Hematopoietic multipotent progenitor cell treated with erythropoietin and hydrocortisone succinate and interleukin-3 and kit ligand, for 8 days (in vitro differentiated cells): ENCODE measurements around the gene KRTAP10-8.
"Not testable (repeated sequence)": the region's sequence is repeated elsewhere in the genome, so short reads cannot be mapped to it uniquely, and the experiment has no call there.

Source experiments
- DNase-seq: peaks from one replicate; pipeline ENCODE4 v3.0.0-alpha.2; 2015

KRTAP10-8 gene

DNA sequence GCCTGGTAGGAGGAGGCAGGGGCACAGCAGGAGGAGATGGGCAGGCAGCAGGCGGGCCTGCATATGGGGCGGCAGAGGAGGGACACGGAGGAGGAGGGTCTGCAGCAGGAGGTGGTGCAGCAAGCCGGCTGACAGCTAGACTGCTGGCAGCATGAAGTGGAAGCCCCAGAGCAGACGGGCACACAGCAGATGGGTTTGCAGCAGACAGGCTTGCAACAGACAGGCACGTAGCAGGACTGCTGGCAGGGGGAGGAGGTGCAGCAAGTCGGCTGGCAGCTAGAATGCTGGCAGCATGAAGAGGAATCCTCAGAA lies 32.1 kb upstream of the KRTAP10-8 start:
- no peak for DNase-seq

GRCh38 chr21:44580231-44580821 lies 31.6 kb upstream of the KRTAP10-8 start, which contains the start of gene KRTAP10-5:
Gene KRTAP10-5, minus strand, starts transcription at chr21:44580604. Its CDS starts 26 bp downstream, at chr21:44580578.
- not testable (repeated sequence) for DNase-seq

- DNase-seq: no peak
These were observed 30.7 kb upstream of the KRTAP10-8 start for GRCh38 chr21:44581158-44581557.

DNA sequence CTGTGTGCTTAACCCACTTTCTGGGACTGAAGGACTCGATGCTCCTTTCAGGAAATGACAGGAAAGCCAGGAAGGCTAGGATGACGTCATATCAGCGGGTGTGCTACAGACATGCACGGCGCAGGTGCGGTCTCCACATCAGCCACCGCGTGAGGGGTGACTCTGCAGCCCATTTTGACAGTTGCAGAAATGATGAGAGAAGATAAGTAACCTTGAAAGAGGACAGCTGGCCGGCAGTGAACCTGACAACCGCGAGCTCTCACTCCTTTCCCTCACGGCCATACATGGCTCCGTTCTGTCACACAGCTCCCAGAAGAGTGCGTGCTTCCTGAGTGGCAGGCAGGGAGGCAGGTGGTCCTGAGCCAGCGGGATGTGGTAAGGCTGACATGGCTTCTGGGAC lies 29.8 kb upstream of the KRTAP10-8 start:
- DNase-seq: no peak

DNA sequence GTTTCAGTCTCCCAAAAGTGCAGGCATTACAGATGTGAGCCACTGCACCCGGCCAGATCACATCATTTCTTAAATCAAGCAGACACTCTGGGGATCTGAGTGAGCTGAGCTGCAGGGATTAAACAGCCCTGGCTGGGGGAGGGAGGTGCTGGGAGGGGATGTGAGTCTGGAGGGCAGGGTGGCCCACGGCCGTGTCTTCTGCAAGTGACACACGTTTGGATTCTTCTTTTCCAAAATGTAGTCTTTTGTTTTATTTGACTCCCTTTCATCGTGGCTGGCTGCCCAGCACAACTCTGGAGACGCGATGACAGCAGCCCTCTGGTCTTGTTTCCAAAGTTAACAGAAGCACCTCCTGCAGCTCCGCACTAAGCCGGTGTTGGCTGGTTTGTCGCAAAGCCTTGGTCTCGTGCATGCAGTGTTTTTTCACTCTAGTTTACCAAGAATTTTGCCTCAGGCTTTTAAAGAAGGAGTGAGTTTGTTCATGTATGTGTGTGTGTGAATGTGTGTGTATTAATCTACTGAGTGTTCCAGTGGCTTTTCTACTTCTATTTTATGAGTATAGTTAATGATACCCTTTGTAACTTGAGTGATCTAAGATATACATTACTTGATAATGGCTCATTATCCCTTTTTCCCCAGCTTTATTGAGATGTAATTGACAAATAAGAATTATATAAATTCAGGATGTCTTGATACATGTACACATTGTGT lies 28.6 kb upstream of the KRTAP10-8 start:
- no peak for DNase-seq

DNA sequence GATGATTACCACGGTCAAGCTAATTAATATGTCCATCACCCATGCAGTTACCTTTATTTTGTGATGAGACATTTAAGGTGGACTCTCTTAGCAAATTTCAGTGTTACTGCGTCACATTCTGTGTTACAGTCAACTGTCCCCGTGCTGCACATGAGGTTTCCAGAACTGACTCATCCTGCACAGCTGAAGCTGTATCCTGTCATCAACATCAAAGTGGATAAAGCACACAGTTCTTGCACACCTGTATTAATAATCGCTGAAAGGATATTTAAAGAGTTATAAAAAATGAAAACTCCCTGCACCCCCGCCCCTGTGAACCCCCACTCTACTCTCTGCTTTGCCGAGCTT lies 28.1 kb upstream of the KRTAP10-8 start:
- no peak for DNase-seq

- no peak for DNase-seq
These were observed 26.0 kb upstream of the KRTAP10-8 start for GRCh38 chr21:44585892-44586291.

DNA sequence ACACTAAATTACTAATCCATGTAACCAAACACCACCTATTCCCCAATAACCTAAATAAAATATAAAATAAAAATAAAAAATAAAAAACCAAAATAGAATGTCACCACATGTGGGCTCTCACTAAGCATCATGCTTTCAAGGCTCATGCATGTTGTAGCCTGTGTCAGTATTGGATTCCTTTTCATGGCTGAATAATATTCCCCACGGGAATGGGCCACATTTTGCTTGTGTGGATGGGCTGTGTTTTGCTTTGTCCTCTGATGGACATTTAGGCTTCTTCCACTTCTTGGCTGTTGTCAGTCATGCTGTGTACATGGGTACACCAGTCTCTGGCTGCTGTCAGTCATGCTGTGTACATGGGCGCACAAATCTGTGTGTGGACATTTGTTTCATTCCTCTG lies 22.8 kb upstream of the KRTAP10-8 start:
- DNase-seq: no peak

GRCh38 chr21:44589586-44590305 lies 22.1 kb upstream of the KRTAP10-8 start:
- DNase-seq: no peak

GRCh38 chr21:44590311-44590721 lies 21.6 kb upstream of the KRTAP10-8 start:
- no peak for DNase-seq

DNA sequence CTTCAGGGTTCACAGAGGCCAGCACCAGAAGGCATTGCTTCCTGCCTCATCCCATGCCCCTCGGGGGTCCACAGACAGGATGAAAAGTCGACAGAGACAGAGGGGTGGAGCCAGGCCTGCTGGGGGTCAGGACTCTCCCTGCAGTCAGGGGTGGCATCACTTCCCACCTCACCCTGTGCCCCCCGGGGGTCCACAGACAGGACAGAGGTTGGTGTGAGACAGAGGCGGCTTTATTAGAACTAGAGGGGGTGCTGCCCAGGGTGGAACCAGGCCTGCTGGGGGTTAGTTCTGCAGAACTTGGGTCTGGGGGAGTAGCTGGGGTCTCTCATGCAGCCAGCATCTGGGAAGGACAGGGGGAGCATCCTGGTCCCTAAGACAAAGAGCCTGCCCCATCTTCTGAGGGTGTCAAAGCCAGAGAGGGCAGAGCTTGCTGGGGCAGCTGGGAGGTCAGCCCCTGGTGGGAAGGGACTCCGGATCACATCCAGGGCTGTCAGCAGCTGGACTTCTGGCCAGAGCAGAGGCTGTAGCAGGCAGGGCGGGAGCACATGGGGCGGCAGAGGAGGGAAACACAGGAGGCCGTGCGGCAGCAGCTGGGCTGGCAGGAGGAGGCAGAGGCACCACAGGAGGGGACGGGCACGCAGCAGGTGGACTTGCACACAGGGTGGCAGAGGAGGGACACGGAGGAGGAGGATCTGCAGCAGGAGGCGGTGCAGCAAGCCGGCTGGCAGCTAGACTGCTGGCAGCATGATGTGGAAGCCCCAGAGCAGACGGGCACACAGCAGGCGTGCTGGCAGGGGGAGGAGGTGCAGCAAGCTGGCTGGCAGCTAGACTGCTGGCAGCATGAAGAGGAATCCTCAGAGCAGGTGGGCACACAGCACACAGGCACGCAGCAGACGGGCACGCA lies 20.7 kb upstream of the KRTAP10-8 start:
- DNase-seq: not testable (repeated sequence)

- DNase-seq: not testable (repeated sequence)
These were observed 20.1 kb upstream of the KRTAP10-8 start for GRCh38 chr21:44591801-44592130.

DNA sequence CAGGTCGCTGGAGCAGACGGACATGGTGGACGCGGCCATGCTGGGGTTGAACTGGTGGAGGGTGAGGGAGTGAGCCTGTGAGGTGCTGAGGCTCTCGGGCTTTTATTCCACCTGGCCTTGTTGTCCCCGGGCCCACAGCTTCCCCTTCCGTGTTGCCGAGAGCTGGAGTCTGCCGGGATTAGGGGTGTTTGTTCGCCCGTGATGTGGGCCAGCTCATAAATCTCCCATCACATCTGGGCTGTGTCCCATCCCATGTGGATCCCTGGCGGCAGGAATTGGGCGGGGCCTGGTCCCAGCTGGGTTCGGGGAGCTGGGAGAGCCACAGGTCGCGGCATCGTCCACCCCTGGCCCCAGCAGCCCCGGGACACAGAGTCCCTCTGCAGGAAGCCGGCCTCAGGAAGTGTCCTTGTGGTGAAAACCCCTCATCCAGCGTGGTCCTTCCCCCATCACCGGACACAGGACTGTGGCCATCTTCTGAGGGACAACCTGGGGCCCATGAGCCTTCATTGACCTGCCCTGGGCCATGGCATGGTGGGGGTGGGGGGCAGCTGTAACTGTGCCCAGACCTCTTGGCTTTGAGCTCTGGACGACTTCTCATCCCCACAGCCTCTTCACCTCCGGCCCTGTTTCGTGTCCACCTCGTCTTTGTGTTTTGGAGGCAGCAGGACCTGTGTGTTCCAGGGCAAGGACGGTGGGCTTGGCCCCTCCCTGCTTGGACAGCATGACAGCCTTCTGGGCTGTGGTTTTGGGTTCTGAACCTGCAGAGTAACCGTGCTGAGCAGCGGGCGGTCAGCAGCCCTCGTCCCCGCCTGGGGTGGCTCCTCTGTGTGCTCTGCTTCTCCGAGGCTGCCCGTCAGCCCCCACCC lies 19.2 kb upstream of the KRTAP10-8 start, which contains the start of gene KRTAP10-6:
Gene KRTAP10-6, minus strand, starts transcription at position 60 of the 866 bp plus-strand sequence. Its CDS starts 21 bp downstream, at position 39.
- no peak for DNase-seq

DNA sequence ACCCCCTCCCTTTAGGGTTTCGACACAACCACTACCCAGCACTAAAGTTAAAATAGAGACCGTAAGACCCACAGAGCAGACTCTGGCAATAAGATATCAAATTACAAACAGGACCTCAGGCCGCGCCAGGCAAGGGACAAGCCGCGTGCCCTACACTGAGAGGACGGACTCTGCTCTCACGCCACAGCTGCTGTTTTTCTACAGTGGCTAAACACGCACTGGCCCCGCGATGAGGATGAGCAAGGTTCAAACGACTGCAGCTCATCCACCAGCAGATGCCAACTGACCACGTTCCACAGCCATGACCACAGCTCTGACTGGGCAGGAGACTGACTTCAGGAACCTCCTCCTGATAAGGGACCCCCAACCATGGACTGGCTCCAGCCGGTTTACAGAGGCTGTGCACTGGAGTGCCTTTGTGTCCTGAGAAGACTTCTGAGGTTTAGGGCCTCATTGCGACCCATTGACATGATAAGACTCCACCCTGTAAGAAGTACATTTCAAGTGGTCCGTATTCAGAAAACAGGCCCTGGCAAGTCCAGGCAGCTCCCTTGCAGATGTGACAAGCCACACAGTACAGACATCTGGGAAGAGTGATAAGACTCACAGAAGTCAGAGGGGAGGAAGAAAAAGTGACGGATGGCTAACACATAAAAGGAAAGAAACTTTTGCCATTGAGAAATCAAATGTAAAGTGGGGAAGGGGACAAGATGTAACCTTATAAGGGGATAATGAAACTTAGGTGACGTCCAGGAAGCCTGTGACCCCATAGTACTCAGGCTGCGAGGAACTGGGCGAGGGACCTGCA lies 18.1 kb upstream of the KRTAP10-8 start:
- DNase-seq: peak; percentile 97

DNA sequence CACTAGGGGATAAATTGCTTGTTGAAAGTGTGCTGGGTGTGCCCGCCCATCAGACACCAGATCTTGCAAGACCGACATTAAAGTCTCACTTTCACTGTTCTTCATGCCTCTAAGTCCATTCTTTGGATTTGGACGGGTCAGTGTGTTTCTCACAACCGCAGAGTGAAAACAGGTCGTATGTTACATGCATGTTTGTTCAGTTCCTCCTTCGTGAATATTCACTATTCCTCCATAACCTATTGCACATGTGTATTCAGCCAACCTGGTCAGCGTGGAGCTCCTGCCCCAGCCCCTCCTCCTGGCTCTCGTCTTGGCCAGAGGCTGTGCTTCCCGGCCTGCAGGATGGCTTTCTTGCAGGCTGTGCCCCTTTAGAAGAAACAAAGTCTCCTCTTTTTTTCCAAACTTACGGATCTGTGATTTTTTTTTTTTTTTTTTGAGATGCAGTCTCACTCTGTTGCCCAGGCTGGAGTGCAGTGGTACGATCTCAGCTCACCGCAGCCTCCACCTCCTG lies 17.4 kb upstream of the KRTAP10-8 start:
- no peak for DNase-seq

- DNase-seq: no peak
These were observed 16.4 kb upstream of the KRTAP10-8 start for GRCh38 chr21:44595524-44595923.

DNA sequence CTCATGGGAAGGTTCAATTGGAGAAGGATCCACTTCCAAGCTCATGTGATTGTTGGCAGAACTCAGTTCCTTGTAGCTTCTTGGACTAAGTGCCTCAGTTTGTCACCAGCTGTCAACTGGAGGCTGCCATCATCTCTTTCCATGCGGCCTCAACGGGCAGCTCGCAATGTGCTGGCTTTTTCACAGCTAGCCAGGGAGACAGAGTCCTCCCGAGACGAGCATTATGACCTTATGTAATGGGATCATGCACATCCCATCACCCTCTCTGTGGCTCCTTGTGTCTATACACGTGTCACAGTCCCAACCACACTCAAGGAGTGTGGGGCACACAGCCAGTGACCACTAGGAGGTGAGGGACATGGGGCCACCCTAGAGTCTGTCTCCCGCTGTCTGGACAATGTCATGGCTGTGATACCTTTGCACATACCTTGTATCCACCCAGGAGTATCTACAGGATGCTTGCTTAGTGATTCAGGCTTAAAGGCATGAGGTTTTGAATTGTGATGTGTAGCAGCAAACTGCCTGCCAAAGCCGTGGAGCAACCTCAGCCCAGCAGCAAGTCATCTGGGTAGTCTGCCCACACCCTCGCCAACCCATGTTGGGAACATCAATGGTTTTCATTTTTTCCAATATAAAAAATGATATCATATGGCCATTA lies 15.7 kb upstream of the KRTAP10-8 start:
- DNase-seq: no peak

DNA sequence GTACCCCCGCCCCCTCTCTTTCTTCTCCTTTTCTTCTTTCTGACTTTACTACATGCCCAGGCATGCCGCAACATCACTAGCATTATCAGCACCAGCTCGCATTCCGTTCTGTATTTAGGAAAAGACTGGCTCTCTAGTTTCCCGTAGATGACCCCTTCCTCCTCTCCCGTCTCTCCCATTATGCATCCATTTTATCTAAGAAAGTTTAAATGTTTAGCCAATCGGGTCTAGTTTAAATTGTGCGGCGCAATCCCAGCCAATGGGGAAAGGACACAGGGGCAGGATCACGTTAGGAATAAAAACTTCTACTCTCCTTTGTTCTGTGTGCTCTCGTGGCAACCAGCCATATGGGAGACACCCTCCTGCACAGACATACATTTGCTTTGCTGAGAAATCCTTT lies 13.8 kb upstream of the KRTAP10-8 start:
- no peak for DNase-seq

DNA sequence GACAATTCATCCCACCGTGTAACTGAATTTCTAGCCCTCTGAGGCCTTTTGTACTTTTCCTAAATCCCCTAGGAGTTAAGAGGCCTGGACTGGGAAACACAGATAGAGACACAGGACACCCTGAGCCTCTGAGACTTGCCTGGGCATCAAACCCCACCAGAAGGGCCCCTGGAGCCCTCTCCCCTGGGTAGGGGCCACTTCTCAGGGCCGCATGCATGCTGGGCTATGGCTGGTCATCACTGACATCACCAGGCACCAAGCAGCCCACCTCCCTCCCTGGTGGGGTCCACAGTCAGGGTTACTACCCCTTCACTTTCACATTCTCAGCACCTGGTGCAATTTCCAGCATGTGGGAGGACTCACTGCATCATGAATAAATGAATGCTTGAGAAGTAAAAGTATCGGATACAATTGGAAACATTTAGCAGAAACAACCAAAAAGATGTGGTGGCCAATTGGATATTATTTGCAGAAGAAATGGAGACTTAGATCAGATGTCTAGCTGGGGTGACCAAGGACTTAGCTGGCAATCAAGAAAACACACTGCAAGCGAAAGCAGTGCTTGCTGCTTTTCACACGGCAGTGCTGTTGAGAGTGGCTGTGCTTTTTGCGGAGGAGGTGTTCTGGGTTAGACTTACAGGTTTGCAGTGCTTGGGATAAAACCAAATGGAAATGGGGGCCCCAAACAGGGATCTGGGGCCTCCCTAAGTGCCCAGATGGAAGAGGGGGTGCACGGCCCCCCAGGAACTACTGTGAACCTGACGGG lies 12.4 kb upstream of the KRTAP10-8 start:
- DNase-seq: no peak
